HEK293 (cell line): Measurements from ENCODE around the gene SETD4.

Experiments used
- CTCF ChIA-PET: fragments of 350-600 bp; formaldehyde crosslinking; extraction: SDS; loops from one replicate; lab custom pipeline; 2021; ENCODE audit warnings: antibody characterized with exemption; lab: Yijun Ruan, JAX
- POLR2A ChIA-PET: fragments of 300-600 bp; formaldehyde crosslinking; extraction: SDS; loops from one replicate; lab custom pipeline; 2020; ENCODE audit warnings: antibody characterized with exemption, inconsistent platforms; lab: Yijun Ruan, JAX
- H3K27ac ChIP-seq: fragments of 200-500 bp; sonication (Bioruptor generic); 2 replicates; pipeline ENCODE4 v1.5.1; 2014; ENCODE audit warnings: low read depth, low read length, control low read depth, inconsistent platforms; ENCODE audit errors: extremely low read depth
- H3K36me3 ChIP-seq, 2 experiments: fragments of 200-500 bp in 1 of 2; sonication (Bioruptor generic) in 1 of 2; 1 replicate in 1 of 2; 2 replicates in 1 of 2; pipeline ENCODE4 v1.5.1; 2014 to 2017; ENCODE audit warnings: inconsistent platforms in 2 of 2, low read length in 2 of 2; ENCODE audit not compliant: control insufficient read depth in 2 of 2, insufficient read depth in 1 of 2
- H3K4me1 ChIP-seq: fragments of 200-500 bp; sonication (Bioruptor generic); 2 replicates; pipeline ENCODE4 v1.5.1; 2014; ENCODE audit warnings: mild to moderate bottlenecking, low read length, inconsistent platforms; ENCODE audit not compliant: control insufficient read depth, insufficient read depth
- H3K4me3 ChIP-seq: 2 replicates; pipeline ENCODE4 v1.5.1; 2011; ENCODE audit warnings: low read depth, mild to moderate bottlenecking, control low read depth, low read length, moderate library complexity
- H3K9me3 ChIP-seq: fragments of 200-500 bp; sonication (Bioruptor generic); 2 replicates; pipeline ENCODE4 v1.5.1; 2014; ENCODE audit warnings: low read depth, low read length, inconsistent platforms; ENCODE audit not compliant: control insufficient read depth, insufficient read depth
- GFI1B ChIP-seq: fragments of 450-650 bp; formaldehyde crosslinking; IDR thresholded peaks from 2 replicates; pipeline ENCODE4 v1.5.1; 2016; ENCODE audit warnings: missing biosample characterization, missing genetic modification characterization
- KLF9 ChIP-seq: fragments of 450-650 bp; formaldehyde crosslinking; IDR thresholded peaks from 2 replicates; pipeline ENCODE4 v1.5.1; 2016; ENCODE audit warnings: missing biosample characterization, missing genetic modification characterization, low read depth
- SCRT2 ChIP-seq: fragments of 450-650 bp; formaldehyde crosslinking; IDR thresholded peaks from 2 replicates; pipeline ENCODE4 v1.5.1; 2016; ENCODE audit warnings: missing biosample characterization, missing genetic modification characterization
- ZEB2 ChIP-seq: fragments of 450-650 bp; formaldehyde crosslinking; IDR thresholded peaks from 2 replicates; pipeline ENCODE4 v1.5.1; 2016; ENCODE audit warnings: missing biosample characterization, missing genetic modification characterization
- ZFP3 ChIP-seq: fragments of 450-650 bp; formaldehyde crosslinking; IDR thresholded peaks from 2 replicates; pipeline ENCODE4 v1.5.1; 2016; ENCODE audit warnings: low read depth, missing biosample characterization, missing genetic modification characterization
- ZFP41 ChIP-seq: fragments of 450-650 bp; formaldehyde crosslinking; IDR thresholded peaks from 2 replicates; pipeline ENCODE4 v1.5.1; 2016; ENCODE audit warnings: missing biosample characterization, missing genetic modification characterization, borderline replicate concordance
- ZNF114 ChIP-seq: fragments of 450-650 bp; formaldehyde crosslinking; IDR thresholded peaks from 2 replicates; pipeline ENCODE4 v1.5.0; 2017; ENCODE audit warnings: missing biosample characterization, missing genetic modification characterization
- ZNF202 ChIP-seq: fragments of 450-650 bp; formaldehyde crosslinking; IDR thresholded peaks from 2 replicates; pipeline ENCODE4 v1.5.1; 2016; ENCODE audit warnings: missing biosample characterization, missing genetic modification characterization, borderline replicate concordance
- ZNF223 ChIP-seq: fragments of 450-650 bp; formaldehyde crosslinking; IDR thresholded peaks from 2 replicates; pipeline ENCODE4 v1.5.1; 2016; ENCODE audit warnings: missing biosample characterization, missing genetic modification characterization
- ZNF366 ChIP-seq: fragments of 450-650 bp; formaldehyde crosslinking; conservative IDR thresholded peaks from 2 replicates; pipeline ENCODE4 v1.5.1; 2016; ENCODE audit warnings: missing biosample characterization, missing genetic modification characterization
- ZNF530 ChIP-seq: fragments of 450-650 bp; formaldehyde crosslinking; IDR thresholded peaks from 2 replicates; pipeline ENCODE4 v1.5.1; 2016; ENCODE audit warnings: low read depth, missing biosample characterization, missing genetic modification characterization
- ZNF621 ChIP-seq: fragments of 450-650 bp; formaldehyde crosslinking; IDR thresholded peaks from 2 replicates; pipeline ENCODE4 v1.5.1; 2017; ENCODE audit warnings: missing biosample characterization, missing genetic modification characterization
- ZNF624 ChIP-seq: fragments of 450-650 bp; formaldehyde crosslinking; IDR thresholded peaks from 2 replicates; pipeline ENCODE4 v1.5.1; 2017; ENCODE audit warnings: missing biosample characterization, missing genetic modification characterization
- ZNF704 ChIP-seq: fragments of 450-650 bp; formaldehyde crosslinking; IDR thresholded peaks from 2 replicates; pipeline ENCODE4 v1.5.1; 2016; ENCODE audit warnings: missing biosample characterization, missing genetic modification characterization
- ZNF830 ChIP-seq: fragments of 450-650 bp; IDR thresholded peaks from 2 replicates; pipeline ENCODE4 v1.5.0; 2018; ENCODE audit warnings: missing biosample characterization, missing genetic modification characterization, low read depth, mild to moderate bottlenecking, moderate library complexity
- ZSCAN16 ChIP-seq: fragments of 450-650 bp; formaldehyde crosslinking; IDR thresholded peaks from 2 replicates; pipeline ENCODE4 v1.5.1; 2016; ENCODE audit warnings: missing biosample characterization, missing genetic modification characterization
- ZSCAN18 ChIP-seq: fragments of 450-650 bp; formaldehyde crosslinking; IDR thresholded peaks from 2 replicates; pipeline ENCODE4 v1.5.1; 2016; ENCODE audit warnings: missing biosample characterization, missing genetic modification characterization

Gene SETD4

GRCh38 chr21:36027347-36027746, 33.0 kb downstream of the SETD4 start:
- Histone ChIP-seq H3K4me3 (no peak overlapping the region), H3K9me3 (no peaks in the 10 kb centered on the region), H3K27ac (no peak overlapping the region), H3K36me3 (no peaks in the 10 kb centered on the region), H3K4me1 (no peaks in the 10 kb centered on the region)
- TF ChIP-seq ZNF366 (tag by site-specific recombination) (no peak), ZNF704 (tag by site-specific recombination) (no peak), ZNF114 (no peak), ZNF621 (tag by site-specific recombination) (no peak), ZFP41 (tag by site-specific recombination) (no peak), ZEB2 (tag by site-specific recombination) (no peak)
- CTCF ChIA-PET, result interaction anchor here (0.7 to 2.4 kb wide), 25 partner anchors 11 to 1802 kb away, joined by 3 to 10 read pairs (median 4); no protein-coding TSS in a partner anchor
- POLR2A ChIA-PET, result no interaction called here

GRCh38 chr21:36024782-36025181, 35.5 kb downstream of the SETD4 start:
- CTCF ChIA-PET, result interaction anchor here (1.1 to 1.3 kb wide), 3 partner anchors 12 to 87 kb away, joined by 3 to 4 read pairs (median 4); no protein-coding TSS in a partner anchor
- no peaks in the 10 kb centered on the region for H3K36me3 ChIP-seq
- no peaks in the 10 kb centered on the region for H3K4me1 ChIP-seq
- POLR2A ChIA-PET, result no interaction called here
- TF ChIP-seq SCRT2 (tag by site-specific recombination) (peak; percentile 53), ZNF202 (no peak), ZNF223 (tag by site-specific recombination) (no peak), ZSCAN16 (tag by site-specific recombination) (no peak)
- TF ChIP-seq, all 188 proteins: peak for 1
- Histone ChIP-seq H3K9me3 (no peaks in the 10 kb centered on the region), H3K4me3 (no peak overlapping the region), H3K27ac (no peak overlapping the region)

- POLR2A ChIA-PET, result interaction anchor here (0.6 kb wide), 1 partner anchor 1227 kb away, joined by 5 read pairs; no protein-coding TSS in a partner anchor
These were observed 37.2 kb downstream of the SETD4 start for GRCh38 chr21:36023092-36023480.

GRCh38 chr21:36022427-36023091, 37.8 kb downstream of the SETD4 start:
- H3K27ac ChIP-seq, result no peak overlapping the region
- no peaks in the 10 kb centered on the region for H3K9me3 ChIP-seq
- CTCF ChIA-PET, result interaction anchor here (0.7 to 0.9 kb wide), 2 partner anchors 39 to 79 kb away, joined by 3 to 4 read pairs; no protein-coding TSS in a partner anchor

More at GRCh38 chr21:36023092-36023480, 37.2 kb downstream of the SETD4 start:
- H3K9me3 ChIP-seq, result no peaks in the 10 kb centered on the region
- no peaks in the 10 kb centered on the region for H3K36me3 ChIP-seq
- H3K27ac ChIP-seq, result no peak overlapping the region
- CTCF ChIA-PET, result interaction anchor here (0.7 kb wide), 1 partner anchor 79 kb away, joined by 4 read pairs; no protein-coding TSS in a partner anchor
- H3K4me3 ChIP-seq, result no peak overlapping the region
- H3K4me1 ChIP-seq, result no peaks in the 10 kb centered on the region
- TF ChIP-seq ZSCAN18 (tag by site-specific recombination) (no peak), ZNF530 (no peak), ZNF624 (no peak)

More at GRCh38 chr21:36022427-36023091, 37.8 kb downstream of the SETD4 start:
- H3K4me1 ChIP-seq, result no peaks in the 10 kb centered on the region
- no peak overlapping the region for H3K4me3 ChIP-seq
- H3K36me3 ChIP-seq, result no peaks in the 10 kb centered on the region
- POLR2A ChIA-PET, result interaction anchor here (0.6 kb wide), 1 partner anchor 1226 kb away, joined by 5 read pairs; no protein-coding TSS in a partner anchor
- TF ChIP-seq ZFP3 (tag by site-specific recombination) (no peak), ZNF830 (tag by site-specific recombination) (no peak), GFI1B (no peak), KLF9 (tag by site-specific recombination) (no peak)
- TF ChIP-seq, all 188 proteins: peak for 0
